SK-N-SH (cell line): ENCODE data around the gene NAPA. TPM values are rescaled to one million over a fixed set of nuclear protein-coding genes. Genes with fewer than 3 reads are reported as not detected.

ENCODE experiments used
- CTCF ChIA-PET: fragments of 300-600, 350-600 bp; formaldehyde crosslinking; extraction: SDS; loops from one replicate; lab custom pipeline; 2021; lab: Yijun Ruan, JAX
- POLR2A ChIA-PET: fragments of 350-600 bp; sonication (Branson Sonifier 250); formaldehyde crosslinking; extraction: SDS; loops from one replicate; lab custom pipeline; 2020; ENCODE audit warnings: antibody characterized with exemption, inconsistent platforms; lab: Yijun Ruan, JAX
- DNase-seq: peaks from one replicate; pipeline ENCODE4 v3.0.0; 2012
- H2AFZ ChIP-seq: fragments of 200-600 bp; sonication (generic); 2 replicates; pipeline ENCODE4 v1.8.1; 2016; ENCODE audit warnings: antibody characterized with exemption, mild to moderate bottlenecking, low read depth
- H3F3A ChIP-seq: fragments of 200-600 bp; sonication (generic); replicated peaks from 2 replicates; pipeline ENCODE3; 2016; ENCODE audit warnings: antibody characterized with exemption, mild to moderate bottlenecking; ENCODE audit not compliant: insufficient read depth
- H3K27ac ChIP-seq, 2 experiments: fragments of 200-500 bp in 1 of 2; fragments of 200-600 bp in 1 of 2; sonication (Bioruptor generic) in 1 of 2; sonication (generic), shearing (Covaris generic) in 1 of 2; 2 replicates each; pipeline versions ENCODE4 v1.5.1 to v1.6.1; 2014 to 2016; ENCODE audit warnings: low read depth in 2 of 2, inconsistent platforms in 1 of 2, low read length in 1 of 2, mild to moderate bottlenecking in 1 of 2, mixed read lengths in 1 of 2
- H3K27me3 ChIP-seq: fragments of 200-600 bp; sonication (generic), shearing (Covaris generic); 2 replicates; pipeline ENCODE4 v1.6.1; 2016; ENCODE audit warnings: mixed run types; ENCODE audit not compliant: insufficient read depth
- H3K36me3 ChIP-seq, 2 experiments: fragments of 200-500 bp in 1 of 2; fragments of 200-600 bp in 1 of 2; sonication (Bioruptor generic) in 1 of 2; sonication (generic) in 1 of 2; replicated peaks in 1 of 2; 2 replicates each; pipeline versions ENCODE3 to v1.5.1; 2014 to 2016; ENCODE audit warnings: low read length in 1 of 2, mild to moderate bottlenecking in 1 of 2; ENCODE audit not compliant: insufficient read depth in 2 of 2, control insufficient read depth in 1 of 2
- H3K4me1 ChIP-seq, 2 experiments: fragments of 200-500 bp in 1 of 2; fragments of 200-600 bp in 1 of 2; sonication (Bioruptor generic) in 1 of 2; sonication (generic), shearing (Covaris generic) in 1 of 2; 2 replicates each; pipeline versions ENCODE4 v1.5.1 to v1.6.1; 2014 to 2016; ENCODE audit warnings: low read depth in 1 of 2, low read length in 1 of 2, mixed run types in 1 of 2; ENCODE audit not compliant: insufficient read depth in 2 of 2, control insufficient read depth in 1 of 2
- H3K4me2 ChIP-seq: fragments of 200-600 bp; sonication (generic), shearing (Covaris generic); 2 replicates; pipeline ENCODE4 v1.6.1; 2017; ENCODE audit warnings: mixed run types
- H3K4me3 ChIP-seq, 2 experiments: fragments of 200-500 bp in 1 of 2; fragments of 200-600 bp in 1 of 2; sonication (Bioruptor generic) in 1 of 2; sonication (generic), shearing (Covaris generic) in 1 of 2; 2 replicates each; pipeline versions ENCODE4 v1.5.1 to v1.8.1; 2014 to 2016; ENCODE audit warnings: low read depth in 2 of 2, inconsistent platforms in 1 of 2, low read length in 1 of 2, mild to moderate bottlenecking in 1 of 2, mixed read lengths in 1 of 2, moderate library complexity in 1 of 2
- H3K79me2 ChIP-seq: fragments of 200-600 bp; sonication (generic); 2 replicates; pipeline ENCODE4 v1.8.1; 2017; ENCODE audit warnings: mild to moderate bottlenecking; ENCODE audit not compliant: insufficient read depth
- H3K9ac ChIP-seq: fragments of 200-600 bp; sonication (generic); 2 replicates; pipeline ENCODE4 v1.6.1; 2017; ENCODE audit warnings: mixed run types
- H3K9me2 ChIP-seq: fragments of 200-600 bp; sonication (generic); 2 replicates; pipeline ENCODE4 v1.6.1; 2017; ENCODE audit warnings: mixed run types
- H3K9me3 ChIP-seq: fragments of 200-600 bp; sonication (generic); 2 replicates; pipeline ENCODE4 v1.6.1; 2017; ENCODE audit warnings: mixed run types, mild to moderate bottlenecking, moderate library complexity
- H4K20me1 ChIP-seq: fragments of 200-600 bp; sonication (generic); 2 replicates; pipeline ENCODE4 v1.6.1; 2017; ENCODE audit warnings: mild to moderate bottlenecking, mixed run types; ENCODE audit not compliant: insufficient read depth
- EP300 ChIP-seq, 2 experiments: IDR thresholded peaks; 2 replicates each; pipeline versions ENCODE4 v1.4.0 to v1.6.1; 2012; ENCODE audit warnings: borderline replicate concordance in 1 of 2, low read depth in 1 of 2, low read length in 1 of 2
- FOSL2 ChIP-seq: IDR thresholded peaks from 2 replicates; pipeline ENCODE4 v1.4.0; 2012; ENCODE audit warnings: low read depth, mild to moderate bottlenecking, moderate library complexity, borderline replicate concordance
- FOXJ3 ChIP-seq: sonication (generic); formaldehyde crosslinking; IDR thresholded peaks from 2 replicates; pipeline ENCODE4 v1.5.1; 2020; ENCODE audit warnings: mild to moderate bottlenecking, missing genetic modification reagents
- FOXM1 ChIP-seq: IDR thresholded peaks from 2 replicates; pipeline ENCODE4 v1.4.0; 2012; ENCODE audit warnings: low read depth, mild to moderate bottlenecking
- GABPA ChIP-seq: IDR thresholded peaks from 2 replicates; pipeline ENCODE4 v1.4.0; 2012; ENCODE audit warnings: low read depth, mild to moderate bottlenecking
- GATA2 ChIP-seq: sonication (generic); formaldehyde crosslinking; IDR thresholded peaks from 2 replicates; pipeline ENCODE4 v1.5.0; 2020; ENCODE audit warnings: mild to moderate bottlenecking, missing genetic modification reagents
- MEF2A ChIP-seq: IDR thresholded peaks from 2 replicates; pipeline ENCODE4 v1.4.0; 2012; ENCODE audit warnings: low read depth, borderline replicate concordance
- MXI1 ChIP-seq: IDR thresholded peaks from 2 replicates; pipeline ENCODE4 v1.6.1; 2012; ENCODE audit warnings: mild to moderate bottlenecking, low read depth, low read length, improper control_type of control experiment
- NFIC ChIP-seq: IDR thresholded peaks from 2 replicates; pipeline ENCODE4 v1.4.0; 2012; ENCODE audit warnings: borderline replicate concordance
- POLR2AphosphoS5 ChIP-seq: IDR thresholded peaks from 2 replicates; pipeline ENCODE4 v1.6.1; 2012; ENCODE audit warnings: low read depth, low read length
- RAD21 ChIP-seq: IDR thresholded peaks from 2 replicates; pipeline ENCODE4 v1.6.1; 2012; ENCODE audit warnings: mild to moderate bottlenecking, low read length
- RFX5 ChIP-seq: IDR thresholded peaks from 2 replicates; pipeline ENCODE4 v1.6.1; 2012; ENCODE audit warnings: mild to moderate bottlenecking, improper control_type of control experiment, low read length
- YY1 ChIP-seq: IDR thresholded peaks from 2 replicates; pipeline ENCODE4 v1.4.0; 2012; ENCODE audit warnings: low read depth, mild to moderate bottlenecking
- WGBS: methylation state at CpG from one replicate; pipeline ENCODE4 v1.1.6; 2017; ENCODE audit warnings: low lambda C conversion rate; 5-methylcytosine and 5-hydroxymethylcytosine counted together
- polyA plus RNA-seq, 3 experiments: library from polyadenylated mRNA; depleted of rRNA; stranded (reverse); fragments of >200 nt; gene quantifications; 2 replicates each; pipeline ENCODE4 v1.2.3, GENCODE V29; 2012
- TF ChIP-seq, protein P1 (sequence below): IDR thresholded peaks from 2 replicates; pipeline ENCODE4 v1.4.0; 2012; ENCODE audit warnings: low read depth
- TF ChIP-seq, protein P2 (sequence below): fragments of 150-350 bp; IDR thresholded peaks from 2 replicates; pipeline ENCODE4 v1.6.1; 2017; ENCODE audit warnings: antibody characterized with exemption, low read length, low read depth, borderline replicate concordance
- TF ChIP-seq, protein P3 (sequence below): fragments of 150-350 bp; IDR thresholded peaks from 2 replicates; pipeline ENCODE4 v1.6.1; 2016; ENCODE audit warnings: mild to moderate bottlenecking, low read depth, low read length
- TF ChIP-seq, protein P4 (sequence below): IDR thresholded peaks from 2 replicates; pipeline ENCODE4 v1.6.1; 2012; ENCODE audit warnings: mild to moderate bottlenecking, low read depth, low read length, moderate library complexity
- TF ChIP-seq, protein P5 (sequence below): IDR thresholded peaks from 2 replicates; pipeline ENCODE4 v1.4.0; 2012; ENCODE audit warnings: low read depth, borderline replicate concordance
- TF ChIP-seq, protein P6 (sequence below): IDR thresholded peaks from 2 replicates; pipeline ENCODE4; 2012

Gene NAPA
- polyA plus RNA-seq, 1 of the 3 experiments (the other 2 are of a cell fraction), result 84.1 TPM

DNA sequence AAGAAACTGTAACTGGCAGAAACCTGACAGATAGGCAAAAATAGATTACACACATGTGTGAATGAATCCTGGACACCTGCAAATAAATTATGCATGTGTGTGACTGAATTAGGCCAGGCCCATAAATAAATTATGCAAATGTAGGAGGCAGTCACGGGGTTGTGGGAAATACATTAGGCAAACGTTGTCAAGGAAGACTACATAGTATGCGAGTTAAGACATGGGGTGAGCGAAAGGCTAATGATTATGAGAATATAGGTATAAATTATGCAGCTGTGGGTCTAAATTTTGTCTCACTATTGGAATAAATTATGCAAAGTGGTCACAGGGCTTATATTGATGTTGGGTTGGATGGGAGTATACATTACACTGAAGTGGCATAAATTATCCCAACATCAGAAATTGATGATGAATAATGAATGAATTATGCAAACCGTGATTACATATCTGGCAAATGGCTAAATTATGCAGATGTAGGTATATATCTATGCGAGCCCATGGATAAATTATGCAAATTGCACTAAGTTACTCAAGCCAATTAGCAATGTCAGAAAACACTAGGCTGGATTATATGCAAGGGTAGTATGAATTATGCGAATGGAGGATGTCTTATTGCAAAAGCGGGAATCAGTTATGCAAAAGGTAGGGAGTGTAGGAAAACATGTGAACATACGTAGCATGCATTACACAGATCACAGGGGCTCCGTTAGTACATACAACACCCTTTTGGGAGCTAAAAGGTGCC lies 50.0 kb downstream of the NAPA start:
- H2AFZ ChIP-seq, result no peak overlapping the region
- no peaks in the 10 kb centered on the region for H4K20me1 ChIP-seq
- CTCF ChIA-PET, result interaction anchor here (1.0 to 1.6 kb wide), 3 partner anchors 10 to 17 kb away, joined by 3 to 5 read pairs (median 4); no protein-coding TSS in a partner anchor
- H3F3A ChIP-seq, result no peaks in the 10 kb centered on the region
- no peak overlapping the region for H3K4me3 ChIP-seq
- no peak overlapping the region for H3K27ac ChIP-seq
- WGBS, result 63% methylated on average over 10 of the region's 10 CpGs
- H3K36me3 ChIP-seq, result no peaks in the 10 kb centered on the region
- no peak for DNase-seq
- H3K9me3 ChIP-seq, result no peaks in the 10 kb centered on the region
- H3K4me1 ChIP-seq, result peaks cover 0 to 7% of the 10 kb centered on the region in 2 experiments; a peak in 1 of 4 replicates
- no peaks in the 10 kb centered on the region for H3K9me2 ChIP-seq
- H3K9ac ChIP-seq, result no peak overlapping the region
- H3K79me2 ChIP-seq, result no peaks in the 10 kb centered on the region
- POLR2A ChIA-PET, result no interaction called here
- no peaks in the 10 kb centered on the region; the same call in 1 of the 2 replicates for H3K27me3 ChIP-seq
- H3K4me2 ChIP-seq, result no peak overlapping the region
- TF ChIP-seq NFIC (no peak), GABPA (no peak), GATA2 (no peak)
- TF ChIP-seq, all 33 proteins: peak for 0

DNA sequence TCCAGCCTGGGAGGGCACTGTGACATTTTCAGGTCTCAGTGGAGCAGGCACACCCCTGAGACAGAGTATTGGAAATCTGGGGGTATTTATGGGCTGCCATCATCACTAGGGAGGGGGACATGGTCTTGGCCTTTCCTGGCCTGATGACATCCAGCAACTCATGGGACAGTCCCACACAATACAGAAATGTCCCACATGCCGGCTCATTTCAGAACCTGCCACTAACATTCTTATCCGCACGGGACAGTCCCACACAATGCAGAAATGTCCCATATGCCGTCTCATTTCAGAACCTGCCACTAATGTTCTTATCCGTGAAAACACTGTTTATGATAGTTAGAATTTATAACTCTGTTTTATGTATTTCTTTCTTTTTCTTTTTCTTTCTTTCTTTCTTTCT lies 53.0 kb downstream of the NAPA start:
- no peaks in the 10 kb centered on the region for H3K79me2 ChIP-seq
- H3K9me3 ChIP-seq, result no peaks in the 10 kb centered on the region
- no peaks in the 10 kb centered on the region for H3F3A ChIP-seq
- H3K27ac ChIP-seq, result no peak overlapping the region
- H3K27me3 ChIP-seq, result no peaks in the 10 kb centered on the region; the same call in 1 of the 2 replicates
- TF ChIP-seq YY1, result no peak
- TF ChIP-seq RAD21, result no peak
- TF ChIP-seq, protein P1, sequence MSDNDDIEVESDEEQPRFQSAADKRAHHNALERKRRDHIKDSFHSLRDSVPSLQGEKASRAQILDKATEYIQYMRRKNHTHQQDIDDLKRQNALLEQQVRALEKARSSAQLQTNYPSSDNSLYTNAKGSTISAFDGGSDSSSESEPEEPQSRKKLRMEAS, result no peak
- TF ChIP-seq FOXJ3 (CRISPR knock-in tag), result no peak
- no peak for TF ChIP-seq MXI1
- TF ChIP-seq, protein P2, sequence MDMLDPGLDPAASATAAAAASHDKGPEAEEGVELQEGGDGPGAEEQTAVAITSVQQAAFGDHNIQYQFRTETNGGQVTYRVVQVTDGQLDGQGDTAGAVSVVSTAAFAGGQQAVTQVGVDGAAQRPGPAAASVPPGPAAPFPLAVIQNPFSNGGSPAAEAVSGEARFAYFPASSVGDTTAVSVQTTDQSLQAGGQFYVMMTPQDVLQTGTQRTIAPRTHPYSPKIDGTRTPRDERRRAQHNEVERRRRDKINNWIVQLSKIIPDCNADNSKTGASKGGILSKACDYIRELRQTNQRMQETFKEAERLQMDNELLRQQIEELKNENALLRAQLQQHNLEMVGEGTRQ, result no peak
- TF ChIP-seq, protein P3, sequence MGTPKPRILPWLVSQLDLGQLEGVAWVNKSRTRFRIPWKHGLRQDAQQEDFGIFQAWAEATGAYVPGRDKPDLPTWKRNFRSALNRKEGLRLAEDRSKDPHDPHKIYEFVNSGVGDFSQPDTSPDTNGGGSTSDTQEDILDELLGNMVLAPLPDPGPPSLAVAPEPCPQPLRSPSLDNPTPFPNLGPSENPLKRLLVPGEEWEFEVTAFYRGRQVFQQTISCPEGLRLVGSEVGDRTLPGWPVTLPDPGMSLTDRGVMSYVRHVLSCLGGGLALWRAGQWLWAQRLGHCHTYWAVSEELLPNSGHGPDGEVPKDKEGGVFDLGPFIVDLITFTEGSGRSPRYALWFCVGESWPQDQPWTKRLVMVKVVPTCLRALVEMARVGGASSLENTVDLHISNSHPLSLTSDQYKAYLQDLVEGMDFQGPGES, result no peak
- no peak for TF ChIP-seq GATA2
- TF ChIP-seq EP300 (IDR thresholded peaks at IDR 0.05; ENCODE audit: borderline replicate concordance in 1 of 2, low read depth in 1 of 2, low read length in 1 of 2), result no peak
- TF ChIP-seq, protein P4, sequence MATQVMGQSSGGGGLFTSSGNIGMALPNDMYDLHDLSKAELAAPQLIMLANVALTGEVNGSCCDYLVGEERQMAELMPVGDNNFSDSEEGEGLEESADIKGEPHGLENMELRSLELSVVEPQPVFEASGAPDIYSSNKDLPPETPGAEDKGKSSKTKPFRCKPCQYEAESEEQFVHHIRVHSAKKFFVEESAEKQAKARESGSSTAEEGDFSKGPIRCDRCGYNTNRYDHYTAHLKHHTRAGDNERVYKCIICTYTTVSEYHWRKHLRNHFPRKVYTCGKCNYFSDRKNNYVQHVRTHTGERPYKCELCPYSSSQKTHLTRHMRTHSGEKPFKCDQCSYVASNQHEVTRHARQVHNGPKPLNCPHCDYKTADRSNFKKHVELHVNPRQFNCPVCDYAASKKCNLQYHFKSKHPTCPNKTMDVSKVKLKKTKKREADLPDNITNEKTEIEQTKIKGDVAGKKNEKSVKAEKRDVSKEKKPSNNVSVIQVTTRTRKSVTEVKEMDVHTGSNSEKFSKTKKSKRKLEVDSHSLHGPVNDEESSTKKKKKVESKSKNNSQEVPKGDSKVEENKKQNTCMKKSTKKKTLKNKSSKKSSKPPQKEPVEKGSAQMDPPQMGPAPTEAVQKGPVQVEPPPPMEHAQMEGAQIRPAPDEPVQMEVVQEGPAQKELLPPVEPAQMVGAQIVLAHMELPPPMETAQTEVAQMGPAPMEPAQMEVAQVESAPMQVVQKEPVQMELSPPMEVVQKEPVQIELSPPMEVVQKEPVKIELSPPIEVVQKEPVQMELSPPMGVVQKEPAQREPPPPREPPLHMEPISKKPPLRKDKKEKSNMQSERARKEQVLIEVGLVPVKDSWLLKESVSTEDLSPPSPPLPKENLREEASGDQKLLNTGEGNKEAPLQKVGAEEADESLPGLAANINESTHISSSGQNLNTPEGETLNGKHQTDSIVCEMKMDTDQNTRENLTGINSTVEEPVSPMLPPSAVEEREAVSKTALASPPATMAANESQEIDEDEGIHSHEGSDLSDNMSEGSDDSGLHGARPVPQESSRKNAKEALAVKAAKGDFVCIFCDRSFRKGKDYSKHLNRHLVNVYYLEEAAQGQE, result no peak
- no peak for TF ChIP-seq POLR2AphosphoS5
- TF ChIP-seq RFX5, result no peak
- no peak for TF ChIP-seq FOSL2
- no peak for TF ChIP-seq FOXM1
- TF ChIP-seq, protein P5, sequence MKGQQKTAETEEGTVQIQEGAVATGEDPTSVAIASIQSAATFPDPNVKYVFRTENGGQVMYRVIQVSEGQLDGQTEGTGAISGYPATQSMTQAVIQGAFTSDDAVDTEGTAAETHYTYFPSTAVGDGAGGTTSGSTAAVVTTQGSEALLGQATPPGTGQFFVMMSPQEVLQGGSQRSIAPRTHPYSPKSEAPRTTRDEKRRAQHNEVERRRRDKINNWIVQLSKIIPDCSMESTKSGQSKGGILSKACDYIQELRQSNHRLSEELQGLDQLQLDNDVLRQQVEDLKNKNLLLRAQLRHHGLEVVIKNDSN, result no peak
- no peak for TF ChIP-seq MEF2A
- TF ChIP-seq, protein P6, sequence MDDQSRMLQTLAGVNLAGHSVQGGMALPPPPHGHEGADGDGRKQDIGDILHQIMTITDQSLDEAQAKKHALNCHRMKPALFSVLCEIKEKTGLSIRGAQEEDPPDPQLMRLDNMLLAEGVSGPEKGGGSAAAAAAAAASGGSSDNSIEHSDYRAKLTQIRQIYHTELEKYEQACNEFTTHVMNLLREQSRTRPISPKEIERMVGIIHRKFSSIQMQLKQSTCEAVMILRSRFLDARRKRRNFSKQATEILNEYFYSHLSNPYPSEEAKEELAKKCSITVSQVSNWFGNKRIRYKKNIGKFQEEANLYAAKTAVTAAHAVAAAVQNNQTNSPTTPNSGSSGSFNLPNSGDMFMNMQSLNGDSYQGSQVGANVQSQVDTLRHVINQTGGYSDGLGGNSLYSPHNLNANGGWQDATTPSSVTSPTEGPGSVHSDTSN, result no peak
- no peaks in the 10 kb centered on the region for H3K9me2 ChIP-seq
- no peak overlapping the region for H3K9ac ChIP-seq
- H4K20me1 ChIP-seq, result no peaks in the 10 kb centered on the region
- H3K36me3 ChIP-seq, result no peaks in the 10 kb centered on the region
- WGBS, result 80% methylated on average over 5 of the region's 5 CpGs
- no peak overlapping the region for H3K4me2 ChIP-seq
- H3K4me3 ChIP-seq, result no peak overlapping the region
- no peak overlapping the region for H2AFZ ChIP-seq
- DNase-seq, result no peak
- CTCF ChIA-PET, result interaction anchor here (1.3 kb wide), 1 partner anchor 25 kb away, joined by 4 read pairs; no protein-coding TSS in a partner anchor
- POLR2A ChIA-PET, result no interaction called here
- H3K4me1 ChIP-seq, result no peaks in the 10 kb centered on the region; a peak in 1 of 4 replicates
